Activated B cell treated with CpG ODN at 0.5 μM for 24 hours (primary cell): ENCODE data around the gene AGPS. TPM values are rescaled to one million over a fixed set of nuclear protein-coding genes. Genes with fewer than 3 reads are reported as not detected.

Experiments used
- ATAC-seq: fragments of 200-7000 bp; cut with Tn5 transposase; one replicate; pipeline ENCODE4 v1.10.0; 2021; ENCODE audit warnings: low read depth, mild to moderate bottlenecking, moderate library complexity
- CTCF ChIA-PET: fragments of 350-600 bp; sonication (Branson Sonifier 250); formaldehyde crosslinking; loops from one replicate; lab custom pipeline; 2021; ENCODE audit warnings: antibody characterized with exemption; lab: Charles Lee
- POLR2A ChIA-PET: fragments of 350-600 bp; sonication (Branson Sonifier 250); formaldehyde crosslinking; loops from one replicate; lab custom pipeline; 2021; ENCODE audit warnings: antibody characterized with exemption; lab: Charles Lee
- DNase-seq: peaks from one replicate; pipeline ENCODE4 v3.0.0; 2022
- H3K27ac Mint-ChIP-seq: one replicate; pipeline ENCODE4 v1.8.0; 2020; ENCODE audit warnings: mixed read lengths
- H3K27me3 Mint-ChIP-seq: one replicate; pipeline ENCODE4 v1.8.0; 2021; ENCODE audit warnings: mixed read lengths
- H3K36me3 Mint-ChIP-seq: one replicate; pipeline ENCODE4 v1.8.0; 2021; ENCODE audit warnings: low read depth, mixed read lengths
- H3K4me1 Mint-ChIP-seq: one replicate; pipeline ENCODE4 v1.8.0; 2021; ENCODE audit warnings: mixed read lengths
- H3K4me3 Mint-ChIP-seq: one replicate; pipeline ENCODE4 v1.8.0; 2020; ENCODE audit warnings: mild to moderate bottlenecking, mixed read lengths
- H3K9me3 Mint-ChIP-seq: one replicate; pipeline ENCODE4 v1.8.0; 2020; ENCODE audit warnings: mixed read lengths
- intact Hi-C: fragments of 100-400 bp; cut with micrococcal nuclease; formaldehyde crosslinking; loops from one replicate; pipeline ENCODE4 v1.15.1; 2024
- total RNA-seq: library from RNA; stranded (reverse); gene quantifications from 2 replicates; pipeline ENCODE4 v1.2.3, GENCODE V29; 2022
- TF ChIP-seq, protein P1 (sequence below): fragments of 200-600 bp; IDR thresholded peaks from one replicate; pipeline ENCODE4 v1.8.0; 2022; ENCODE audit warnings: antibody characterized with exemption, mild to moderate bottlenecking

Gene AGPS
- total RNA-seq, 1 donor from 2014 or later, result 29.9 TPM

DNA sequence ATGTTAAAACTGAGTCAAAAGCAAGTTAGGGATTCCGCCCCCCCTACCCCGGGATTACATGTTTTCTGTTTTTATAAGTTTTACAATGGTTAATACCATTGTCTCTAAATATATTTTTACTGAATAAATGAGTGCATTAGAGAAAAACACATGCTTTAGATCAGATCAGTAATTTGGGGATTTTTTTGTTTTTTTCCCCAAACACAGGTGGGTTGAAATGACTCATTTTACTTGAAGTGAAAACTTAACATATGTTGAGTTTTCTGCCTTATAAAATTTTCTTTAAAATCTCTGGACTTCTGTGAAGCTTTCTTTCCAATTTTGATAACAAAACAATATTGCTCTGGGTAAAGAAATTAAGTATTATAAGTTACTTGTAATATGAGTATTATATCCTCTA, 114.4 kb downstream of the AGPS start:
- POLR2A ChIA-PET, result no interaction called here
- intact Hi-C loops, result no loop called here

GRCh38 chr2:177516824-177517544, 124.4 kb downstream of the AGPS start:
- no peak for ATAC-seq
- CTCF ChIA-PET, result no interaction called here
- H3K27me3 Mint-ChIP-seq, result no peaks in the 10 kb centered on the region

More for the DNA sequence above, 114.4 kb downstream of the AGPS start:
- TF ChIP-seq, protein P1, sequence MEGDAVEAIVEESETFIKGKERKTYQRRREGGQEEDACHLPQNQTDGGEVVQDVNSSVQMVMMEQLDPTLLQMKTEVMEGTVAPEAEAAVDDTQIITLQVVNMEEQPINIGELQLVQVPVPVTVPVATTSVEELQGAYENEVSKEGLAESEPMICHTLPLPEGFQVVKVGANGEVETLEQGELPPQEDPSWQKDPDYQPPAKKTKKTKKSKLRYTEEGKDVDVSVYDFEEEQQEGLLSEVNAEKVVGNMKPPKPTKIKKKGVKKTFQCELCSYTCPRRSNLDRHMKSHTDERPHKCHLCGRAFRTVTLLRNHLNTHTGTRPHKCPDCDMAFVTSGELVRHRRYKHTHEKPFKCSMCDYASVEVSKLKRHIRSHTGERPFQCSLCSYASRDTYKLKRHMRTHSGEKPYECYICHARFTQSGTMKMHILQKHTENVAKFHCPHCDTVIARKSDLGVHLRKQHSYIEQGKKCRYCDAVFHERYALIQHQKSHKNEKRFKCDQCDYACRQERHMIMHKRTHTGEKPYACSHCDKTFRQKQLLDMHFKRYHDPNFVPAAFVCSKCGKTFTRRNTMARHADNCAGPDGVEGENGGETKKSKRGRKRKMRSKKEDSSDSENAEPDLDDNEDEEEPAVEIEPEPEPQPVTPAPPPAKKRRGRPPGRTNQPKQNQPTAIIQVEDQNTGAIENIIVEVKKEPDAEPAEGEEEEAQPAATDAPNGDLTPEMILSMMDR, result no peak
- peaks cover 36% of the 10 kb centered on the region for H3K36me3 Mint-ChIP-seq
- ATAC-seq (no peak), DNase-seq (no peak)
- no peaks in the 10 kb centered on the region for H3K27me3 Mint-ChIP-seq
- H3K4me1 Mint-ChIP-seq, result no peaks in the 10 kb centered on the region
- CTCF ChIA-PET, result no interaction called here
- H3K27ac Mint-ChIP-seq, result no peak overlapping the region
- no peaks in the 10 kb centered on the region for H3K9me3 Mint-ChIP-seq
- no peak overlapping the region for H3K4me3 Mint-ChIP-seq

GRCh38 chr2:177518754-177519153, 126.2 kb downstream of the AGPS start:
- H3K4me3 Mint-ChIP-seq, result no peak overlapping the region
- no peaks in the 10 kb centered on the region for H3K27me3 Mint-ChIP-seq
- intact Hi-C loops, result no loop called here
- H3K9me3 Mint-ChIP-seq, result no peaks in the 10 kb centered on the region
- no peak overlapping the region for H3K27ac Mint-ChIP-seq
- ChIA-PET CTCF (no interaction called here), POLR2A (no interaction called here)
- DNase-seq (no peak), ATAC-seq (no peak)
- TF ChIP-seq, protein P1, result no peak
- H3K36me3 Mint-ChIP-seq, result peaks cover 42% of the 10 kb centered on the region
- no peaks in the 10 kb centered on the region for H3K4me1 Mint-ChIP-seq

More at GRCh38 chr2:177516824-177517544, 124.4 kb downstream of the AGPS start:
- H3K9me3 Mint-ChIP-seq, result no peaks in the 10 kb centered on the region
- H3K4me3 Mint-ChIP-seq, result no peak overlapping the region
- H3K27ac Mint-ChIP-seq, result no peak overlapping the region
- POLR2A ChIA-PET, result no interaction called here
- intact Hi-C loops, result no loop called here
- H3K4me1 Mint-ChIP-seq, result no peaks in the 10 kb centered on the region
- TF ChIP-seq, protein P1, result no peak
- peaks cover 40% of the 10 kb centered on the region for H3K36me3 Mint-ChIP-seq
- no peak for DNase-seq

GRCh38 chr2:177519534-177520115, 127.1 kb downstream of the AGPS start:
- Mint-ChIP-seq H3K4me1 (no peaks in the 10 kb centered on the region), H3K27ac (no peak overlapping the region), H3K36me3 (peaks cover 39% of the 10 kb centered on the region), H3K27me3 (no peaks in the 10 kb centered on the region), H3K4me3 (no peak overlapping the region), H3K9me3 (no peaks in the 10 kb centered on the region)
- intact Hi-C loops, result no loop called here
- ChIA-PET POLR2A (no interaction called here), CTCF (no interaction called here)
- ATAC-seq (no peak), DNase-seq (no peak)
- TF ChIP-seq, protein P1, result no peak

DNA sequence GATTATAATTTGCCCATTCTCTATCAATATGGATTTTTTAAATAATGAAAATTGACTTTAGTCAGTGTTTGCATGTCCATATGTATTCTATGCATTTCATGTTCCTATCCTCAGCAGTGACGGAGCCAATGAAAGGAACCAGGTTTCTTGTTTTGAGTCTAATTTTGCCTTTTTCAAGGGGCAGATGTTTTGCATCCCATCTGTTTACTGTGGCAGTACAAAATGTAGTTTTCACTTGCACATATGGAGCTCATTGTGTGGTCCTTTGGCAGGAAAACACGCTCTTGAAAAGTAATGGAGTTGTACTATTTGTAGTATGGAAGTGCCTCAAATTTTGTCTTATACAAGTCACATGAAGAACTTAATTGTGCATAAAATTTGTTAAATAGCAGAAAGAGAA, 127.8 kb downstream of the AGPS start:
- intact Hi-C loops, result no loop called here
- DNase-seq (no peak), ATAC-seq (no peak)
- no peak overlapping the region for H3K4me3 Mint-ChIP-seq
- no peaks in the 10 kb centered on the region for H3K27me3 Mint-ChIP-seq
- H3K9me3 Mint-ChIP-seq, result no peaks in the 10 kb centered on the region
- CTCF ChIA-PET, result no interaction called here
- POLR2A ChIA-PET, result no interaction called here
- H3K27ac Mint-ChIP-seq, result no peak overlapping the region
- peaks cover 37% of the 10 kb centered on the region for H3K36me3 Mint-ChIP-seq
- TF ChIP-seq, protein P1, result no peak
- H3K4me1 Mint-ChIP-seq, result no peaks in the 10 kb centered on the region
